IPS-20b (cell line): Measurements from ENCODE around the gene KDM4C.
"Not testable (repeated sequence)": the region's sequence is repeated elsewhere in the genome, so short reads cannot be mapped to it uniquely, and the experiment has no call there.

Experiments
- H3K27ac ChIP-seq: one replicate; pipeline ENCODE4 v1.5.1; 2013; ENCODE audit warnings: low read length
- H3K27me3 ChIP-seq: 2 replicates; pipeline ENCODE4 v1.6.1; 2013; ENCODE audit warnings: mild to moderate bottlenecking, low read length, inconsistent platforms; ENCODE audit not compliant: insufficient read depth
- H3K36me3 ChIP-seq: 2 replicates; pipeline ENCODE4 v1.6.1; 2013; ENCODE audit warnings: low read depth, mild to moderate bottlenecking, inconsistent platforms, low read length, moderate library complexity; ENCODE audit not compliant: insufficient read depth
- H3K4me1 ChIP-seq: 2 replicates; pipeline ENCODE4 v1.6.1; 2013; ENCODE audit warnings: mild to moderate bottlenecking, control low read depth, inconsistent platforms, low read length, moderate library complexity; ENCODE audit not compliant: insufficient read depth
- H3K4me3 ChIP-seq: 2 replicates; pipeline ENCODE4 v1.5.1; 2013; ENCODE audit warnings: mild to moderate bottlenecking, low read length, inconsistent platforms
- H3K9ac ChIP-seq: 2 replicates; pipeline ENCODE4 v1.6.1; 2013; ENCODE audit warnings: low read depth, mild to moderate bottlenecking, inconsistent platforms, low read length, moderate library complexity
- H3K9me3 ChIP-seq: 2 replicates; pipeline ENCODE4 v1.6.1; 2013; ENCODE audit warnings: mild to moderate bottlenecking, low read depth, low read length, inconsistent platforms; ENCODE audit not compliant: insufficient read depth

The KDM4C gene

GRCh38 chr9:7172154-7173115, 414.7 kb downstream of the KDM4C start:
- Histone ChIP-seq H3K9ac (no peak overlapping the region), H3K4me3 (no peak overlapping the region), H3K4me1 (peaks cover 19% of the 10 kb centered on the region), H3K36me3 (peaks cover 5% of the 10 kb centered on the region; the same call in 1 of the 2 replicates), H3K9me3 (no peaks in the 10 kb centered on the region), H3K27ac (no peak overlapping the region), H3K27me3 (no peaks in the 10 kb centered on the region)

- Histone ChIP-seq H3K27ac (no peak overlapping the region), H3K27me3 (no peaks in the 10 kb centered on the region), H3K36me3 (peaks cover 5% of the 10 kb centered on the region; the same call in 1 of the 2 replicates), H3K4me1 (peaks cover 19% of the 10 kb centered on the region), H3K4me3 (no peak overlapping the region), H3K9me3 (no peaks in the 10 kb centered on the region), H3K9ac (no peak overlapping the region)
Observed at GRCh38 chr9:7173139-7173538, 415.4 kb downstream of the KDM4C start.

- Histone ChIP-seq H3K36me3 (peaks cover 5% of the 10 kb centered on the region; the same call in 1 of the 2 replicates), H3K4me1 (peaks cover 19% of the 10 kb centered on the region), H3K9me3 (no peaks in the 10 kb centered on the region), H3K27me3 (no peaks in the 10 kb centered on the region), H3K27ac (no peak overlapping the region), H3K9ac (no peak overlapping the region), H3K4me3 (no peak overlapping the region)
Observed at GRCh38 chr9:7174301-7174700, 416.5 kb downstream of the KDM4C start.

GRCh38 chr9:7174884-7175283, 417.1 kb downstream of the KDM4C start:
- no peak overlapping the region for H3K9ac ChIP-seq
- no peak overlapping the region for H3K27ac ChIP-seq
- H3K4me3 ChIP-seq: no peak overlapping the region
- no peaks in the 10 kb centered on the region for H3K9me3 ChIP-seq
- H3K4me1 ChIP-seq: peaks cover 19% of the 10 kb centered on the region
- H3K36me3 ChIP-seq: peaks cover 3% of the 10 kb centered on the region; the same call in 1 of the 2 replicates
- no peaks in the 10 kb centered on the region for H3K27me3 ChIP-seq

GRCh38 chr9:7176561-7176960, 418.8 kb downstream of the KDM4C start:
- Histone ChIP-seq H3K9me3 (no peaks in the 10 kb centered on the region), H3K27me3 (no peaks in the 10 kb centered on the region), H3K36me3 (no peaks in the 10 kb centered on the region), H3K9ac (no peak overlapping the region), H3K4me3 (no peak overlapping the region), H3K27ac (no peak overlapping the region), H3K4me1 (peaks cover 10% of the 10 kb centered on the region; the same call in 1 of the 2 replicates)

GRCh38 chr9:7177383-7177782, 419.6 kb downstream of the KDM4C start:
- Histone ChIP-seq H3K9ac (no peak overlapping the region), H3K9me3 (no peaks in the 10 kb centered on the region), H3K27ac (no peak overlapping the region), H3K27me3 (no peaks in the 10 kb centered on the region), H3K4me1 (0 out of 2 replicates have a peak, but pooled peaks cover 3% of the 10 kb centered on the region), H3K4me3 (no peak overlapping the region), H3K36me3 (no peaks in the 10 kb centered on the region)

- Histone ChIP-seq H3K4me3 (no peak overlapping the region), H3K9me3 (no peaks in the 10 kb centered on the region), H3K27ac (no peak overlapping the region), H3K27me3 (no peaks in the 10 kb centered on the region), H3K9ac (no peak overlapping the region), H3K36me3 (no peaks in the 10 kb centered on the region), H3K4me1 (no peaks in the 10 kb centered on the region)
Observed at GRCh38 chr9:7178729-7179128, 421.0 kb downstream of the KDM4C start.

- Histone ChIP-seq H3K27me3 (no peaks in the 10 kb centered on the region), H3K27ac (no peak overlapping the region), H3K4me1 (no peaks in the 10 kb centered on the region), H3K9ac (no peak overlapping the region), H3K9me3 (no peaks in the 10 kb centered on the region), H3K4me3 (no peak overlapping the region), H3K36me3 (no peaks in the 10 kb centered on the region)
Observed at GRCh38 chr9:7180247-7180646, 422.5 kb downstream of the KDM4C start.

- H3K36me3 ChIP-seq, H3K27me3 ChIP-seq, H3K4me3 ChIP-seq, H3K4me1 ChIP-seq, H3K9me3 ChIP-seq, H3K9ac ChIP-seq, H3K27ac ChIP-seq: not testable (repeated sequence)
Observed at GRCh38 chr9:7183139-7183538, 425.4 kb downstream of the KDM4C start.

- Histone ChIP-seq H3K36me3 (no peaks in the 10 kb centered on the region), H3K4me3 (no peak overlapping the region), H3K9me3 (peaks cover 14% of the 10 kb centered on the region), H3K27me3 (no peaks in the 10 kb centered on the region), H3K27ac (no peak overlapping the region), H3K9ac (no peak overlapping the region), H3K4me1 (no peaks in the 10 kb centered on the region)
Observed at GRCh38 chr9:7185612-7186011, 427.8 kb downstream of the KDM4C start.

GRCh38 chr9:7186175-7186574, 428.4 kb downstream of the KDM4C start:
- Histone ChIP-seq H3K36me3 (no peaks in the 10 kb centered on the region), H3K9ac (no peak overlapping the region), H3K9me3 (peaks cover 14% of the 10 kb centered on the region), H3K27ac (no peak overlapping the region), H3K4me1 (no peaks in the 10 kb centered on the region), H3K4me3 (no peak overlapping the region), H3K27me3 (no peaks in the 10 kb centered on the region)

- H3K4me1 ChIP-seq: no peaks in the 10 kb centered on the region
- no peak overlapping the region for H3K4me3 ChIP-seq
- no peak overlapping the region for H3K27ac ChIP-seq
- no peak overlapping the region for H3K9ac ChIP-seq
- H3K27me3 ChIP-seq: no peaks in the 10 kb centered on the region
- no peaks in the 10 kb centered on the region for H3K36me3 ChIP-seq
- H3K9me3 ChIP-seq: peaks cover 8% of the 10 kb centered on the region
Observed at GRCh38 chr9:7192266-7192665, 434.5 kb downstream of the KDM4C start.
